Neural progenitor cell (in vitro differentiated cells): Measurements from ENCODE around the gene GABRB1.

ENCODE experiments used
- EZH2 ChIP-seq: fragments of 200-600 bp; sonication (generic); IDR thresholded peaks from 2 replicates; pipeline ENCODE4 v1.6.1; 2017; ENCODE audit warnings: antibody characterized with exemption, mild to moderate bottlenecking, moderate library complexity
- TF ChIP-seq, protein P1 (sequence below): fragments of 200-600 bp; sonication (generic); IDR thresholded peaks from 2 replicates; pipeline ENCODE4 v1.5.1; 2017; ENCODE audit warnings: antibody characterized with exemption, mild to moderate bottlenecking

DNA sequence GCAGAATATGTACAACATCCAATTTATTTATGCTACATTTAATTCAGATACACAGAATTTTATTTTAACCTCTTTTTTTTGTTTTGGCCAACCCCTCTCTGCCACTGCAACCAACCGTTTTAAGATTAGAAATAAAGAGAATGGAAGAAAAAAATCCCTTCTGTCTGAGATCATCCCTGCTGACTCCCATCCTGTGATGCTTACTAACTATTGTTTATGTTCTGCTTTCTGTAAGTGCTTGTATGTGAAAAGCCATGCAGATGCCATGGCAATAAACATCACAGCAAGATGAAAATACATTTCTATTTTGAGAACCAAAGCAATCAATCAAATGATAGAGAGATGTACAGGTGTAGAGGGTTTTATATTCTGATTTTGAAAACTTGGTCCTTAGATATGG, 70.1 kb downstream of the GABRB1 start:
- TF ChIP-seq, protein P1, sequence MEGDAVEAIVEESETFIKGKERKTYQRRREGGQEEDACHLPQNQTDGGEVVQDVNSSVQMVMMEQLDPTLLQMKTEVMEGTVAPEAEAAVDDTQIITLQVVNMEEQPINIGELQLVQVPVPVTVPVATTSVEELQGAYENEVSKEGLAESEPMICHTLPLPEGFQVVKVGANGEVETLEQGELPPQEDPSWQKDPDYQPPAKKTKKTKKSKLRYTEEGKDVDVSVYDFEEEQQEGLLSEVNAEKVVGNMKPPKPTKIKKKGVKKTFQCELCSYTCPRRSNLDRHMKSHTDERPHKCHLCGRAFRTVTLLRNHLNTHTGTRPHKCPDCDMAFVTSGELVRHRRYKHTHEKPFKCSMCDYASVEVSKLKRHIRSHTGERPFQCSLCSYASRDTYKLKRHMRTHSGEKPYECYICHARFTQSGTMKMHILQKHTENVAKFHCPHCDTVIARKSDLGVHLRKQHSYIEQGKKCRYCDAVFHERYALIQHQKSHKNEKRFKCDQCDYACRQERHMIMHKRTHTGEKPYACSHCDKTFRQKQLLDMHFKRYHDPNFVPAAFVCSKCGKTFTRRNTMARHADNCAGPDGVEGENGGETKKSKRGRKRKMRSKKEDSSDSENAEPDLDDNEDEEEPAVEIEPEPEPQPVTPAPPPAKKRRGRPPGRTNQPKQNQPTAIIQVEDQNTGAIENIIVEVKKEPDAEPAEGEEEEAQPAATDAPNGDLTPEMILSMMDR: no peak
- no peak for TF ChIP-seq EZH2
